Breast epithelium (tissue), 4 donors: ENCODE results near the gene UNKL. TPM values are rescaled to one million over a fixed set of nuclear protein-coding genes. Genes with fewer than 3 reads are reported as not detected.
A peak's percentile ranks its signal among the peaks of the same experiment; 100 is the strongest.

ENCODE experiments used
- DNase-seq, 2 donors: peaks; one replicate each; pipeline ENCODE4 v3.0.0-alpha.2; 2019; ENCODE audit warnings: low spot score in 2 of 2
- H3K27ac ChIP-seq, 2 donors: fragments of 200-600 bp; sonication (generic) in 1 of 2; one replicate each; pipeline ENCODE4 v1.5.1; 2016 to 2019; ENCODE audit warnings: mild to moderate bottlenecking in 1 of 2
- H3K27me3 ChIP-seq, 2 donors: fragments of 200-600 bp; sonication (generic) in 1 of 2; one replicate each; pipeline versions ENCODE4 v1.5.1 to v1.6.0; 2017 to 2019; ENCODE audit warnings: control low read depth in 1 of 2, mild to moderate bottlenecking in 1 of 2
- H3K36me3 ChIP-seq: fragments of 200-600 bp; one replicate; pipeline ENCODE4 v1.5.1; 2019
- H3K4me1 ChIP-seq, 2 donors: fragments of 200-600 bp; sonication (generic); one replicate each; pipeline ENCODE4 v1.5.1; 2016 to 2019; ENCODE audit warnings: control low read depth in 1 of 2
- H3K4me3 ChIP-seq, 3 donors: fragments of 200-600 bp; sonication (generic); 1 replicate in 2 of 3; 2 replicates in 1 of 3; pipeline ENCODE4 v1.5.1; 2016 to 2019; ENCODE audit warnings: mild to moderate bottlenecking in 3 of 3, moderate library complexity in 2 of 3
- H3K9me3 ChIP-seq, 2 donors: fragments of 200-600 bp; sonication (generic) in 1 of 2; one replicate each; pipeline ENCODE4 v1.5.1; 2016 to 2019; ENCODE audit warnings: control low read depth in 1 of 2
- POLR2A ChIP-seq: fragments of 450-650 bp; IDR thresholded peaks from one replicate; pipeline ENCODE4 v1.6.1; 2016; ENCODE audit warnings: antibody characterized with exemption, mild to moderate bottlenecking, moderate library complexity
- POLR2AphosphoS5 ChIP-seq, 3 donors: sonication (generic); formaldehyde crosslinking; IDR thresholded peaks; one replicate each; pipeline ENCODE4 v1.6.1; 2017; ENCODE audit warnings: antibody characterized with exemption in 3 of 3
- intact Hi-C: fragments of 100-400 bp; cut with DNase I; formaldehyde crosslinking; loops from one replicate; pipeline ENCODE4 v1.15.1; 2023; ENCODE audit warnings: low total_unique reads
- total RNA-seq, 3 donors: library from RNA; depleted of rRNA; stranded (reverse); fragments of >200 nt; gene quantifications; one replicate each; pipeline ENCODE4 v1.1.0, GENCODE V29; 2016
- TF ChIP-seq, protein P1 (sequence below), 3 donors: fragments of 450-650 bp; IDR thresholded peaks; one replicate each; pipeline ENCODE4 v1.5.1; 2016 to 2017; ENCODE audit warnings: antibody characterized with exemption in 3 of 3, mild to moderate bottlenecking in 3 of 3, moderate library complexity in 3 of 3

The UNKL gene, protein sequence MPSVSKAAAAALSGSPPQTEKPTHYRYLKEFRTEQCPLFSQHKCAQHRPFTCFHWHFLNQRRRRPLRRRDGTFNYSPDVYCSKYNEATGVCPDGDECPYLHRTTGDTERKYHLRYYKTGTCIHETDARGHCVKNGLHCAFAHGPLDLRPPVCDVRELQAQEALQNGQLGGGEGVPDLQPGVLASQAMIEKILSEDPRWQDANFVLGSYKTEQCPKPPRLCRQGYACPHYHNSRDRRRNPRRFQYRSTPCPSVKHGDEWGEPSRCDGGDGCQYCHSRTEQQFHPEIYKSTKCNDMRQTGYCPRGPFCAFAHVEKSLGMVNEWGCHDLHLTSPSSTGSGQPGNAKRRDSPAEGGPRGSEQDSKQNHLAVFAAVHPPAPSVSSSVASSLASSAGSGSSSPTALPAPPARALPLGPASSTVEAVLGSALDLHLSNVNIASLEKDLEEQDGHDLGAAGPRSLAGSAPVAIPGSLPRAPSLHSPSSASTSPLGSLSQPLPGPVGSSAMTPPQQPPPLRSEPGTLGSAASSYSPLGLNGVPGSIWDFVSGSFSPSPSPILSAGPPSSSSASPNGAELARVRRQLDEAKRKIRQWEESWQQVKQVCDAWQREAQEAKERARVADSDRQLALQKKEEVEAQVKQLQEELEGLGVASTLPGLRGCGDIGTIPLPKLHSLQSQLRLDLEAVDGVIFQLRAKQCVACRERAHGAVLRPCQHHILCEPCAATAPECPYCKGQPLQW
- total RNA-seq = 10 to 100 TPM; 18.6 to 28.5 (median 27.5) TPM

DNA sequence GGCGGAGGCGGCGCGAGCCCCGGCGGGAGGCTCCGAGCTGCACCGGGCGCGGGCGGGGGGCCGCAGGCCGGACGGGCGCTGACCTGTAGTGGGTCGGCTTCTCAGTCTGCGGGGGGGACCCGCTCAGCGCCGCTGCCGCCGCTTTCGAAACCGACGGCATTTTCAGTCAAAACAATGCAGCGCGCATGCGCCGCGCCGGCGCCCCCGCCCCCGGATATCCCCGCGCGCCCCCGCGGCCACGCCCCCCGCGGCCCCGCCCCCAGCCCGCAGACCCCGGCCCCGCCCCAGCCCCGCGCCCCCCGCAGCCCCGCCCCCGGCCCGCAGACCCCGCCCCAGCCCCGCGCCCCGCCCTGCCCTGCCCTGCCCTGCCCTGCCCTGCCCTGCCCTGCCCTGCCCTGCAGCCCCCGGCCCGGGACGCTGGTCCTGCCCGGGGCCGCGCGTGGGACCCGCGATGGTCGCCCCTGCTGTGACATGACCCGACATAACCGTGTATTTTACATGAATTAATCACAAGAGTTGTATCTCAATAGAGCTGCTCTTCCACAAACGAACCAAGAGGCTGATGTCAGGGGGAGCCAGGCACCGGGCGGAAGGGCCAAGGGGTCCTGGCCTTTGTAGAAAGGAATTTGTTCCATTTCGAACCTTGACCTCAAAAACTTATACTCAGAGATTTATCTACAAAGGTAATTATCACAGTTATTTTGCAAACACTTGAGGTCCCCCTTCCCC lies at the start of gene UNKL:
Gene UNKL (minus strand): TSS at position 173 of the 729 bp plus-strand sequence. CDS start 13 bp downstream, at position 160.
- DNase-seq = no peak
- Histone ChIP-seq H3K27ac (peak within 1 kb of the TSS; percentile 88 to 96), H3K4me1 (peaks cover 2 to 5% of the 10 kb centered on the region in 2 donors), H3K9me3 (no peaks in the 10 kb centered on the region), H3K4me3 (peak within 1 kb of the TSS; percentile 81 to 99 (median 90)), H3K36me3 (no peaks in the 10 kb centered on the region), H3K27me3 (no peaks in the 10 kb centered on the region)
- TF ChIP-seq POLR2AphosphoS5 (IDR thresholded peaks at IDR 0.05) = no peak
- no peak for TF ChIP-seq POLR2A
- TF ChIP-seq, protein P1, sequence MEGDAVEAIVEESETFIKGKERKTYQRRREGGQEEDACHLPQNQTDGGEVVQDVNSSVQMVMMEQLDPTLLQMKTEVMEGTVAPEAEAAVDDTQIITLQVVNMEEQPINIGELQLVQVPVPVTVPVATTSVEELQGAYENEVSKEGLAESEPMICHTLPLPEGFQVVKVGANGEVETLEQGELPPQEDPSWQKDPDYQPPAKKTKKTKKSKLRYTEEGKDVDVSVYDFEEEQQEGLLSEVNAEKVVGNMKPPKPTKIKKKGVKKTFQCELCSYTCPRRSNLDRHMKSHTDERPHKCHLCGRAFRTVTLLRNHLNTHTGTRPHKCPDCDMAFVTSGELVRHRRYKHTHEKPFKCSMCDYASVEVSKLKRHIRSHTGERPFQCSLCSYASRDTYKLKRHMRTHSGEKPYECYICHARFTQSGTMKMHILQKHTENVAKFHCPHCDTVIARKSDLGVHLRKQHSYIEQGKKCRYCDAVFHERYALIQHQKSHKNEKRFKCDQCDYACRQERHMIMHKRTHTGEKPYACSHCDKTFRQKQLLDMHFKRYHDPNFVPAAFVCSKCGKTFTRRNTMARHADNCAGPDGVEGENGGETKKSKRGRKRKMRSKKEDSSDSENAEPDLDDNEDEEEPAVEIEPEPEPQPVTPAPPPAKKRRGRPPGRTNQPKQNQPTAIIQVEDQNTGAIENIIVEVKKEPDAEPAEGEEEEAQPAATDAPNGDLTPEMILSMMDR (IDR thresholded peaks at IDR 0.05) = no peak
- intact Hi-C loops = loop anchor here (10.0 kb wide), 2 partner anchors 100 to 120 kb away; partner anchors contain the start of gene TMEM204

DNA sequence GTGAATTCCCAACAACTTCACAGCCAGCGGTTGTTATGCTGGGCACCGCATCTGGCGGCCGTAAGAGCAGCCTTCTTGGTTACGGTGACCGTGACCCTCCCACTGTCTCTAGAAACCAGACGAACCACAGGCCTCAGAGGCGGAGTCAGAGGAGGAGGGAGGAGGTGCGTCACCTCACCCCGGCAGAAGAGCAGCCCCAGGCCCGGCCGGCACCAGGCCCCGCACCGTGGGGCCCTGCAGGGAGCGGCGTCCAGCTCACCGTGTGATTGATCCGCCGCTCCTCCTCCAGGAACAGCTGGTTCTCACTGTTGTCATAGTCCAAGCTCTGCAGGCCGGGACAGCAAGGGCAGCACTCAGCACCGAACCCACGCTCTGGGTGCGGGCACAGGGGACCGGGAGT lies 46.6 kb upstream of the UNKL start:
- Histone ChIP-seq H3K9me3 (no peaks in the 10 kb centered on the region), H3K4me3 (no peak overlapping the region), H3K4me1 (no peaks in the 10 kb centered on the region), H3K36me3 (no peaks in the 10 kb centered on the region), H3K27me3 (no peaks in the 10 kb centered on the region), H3K27ac (no peak overlapping the region)
- no peak for TF ChIP-seq POLR2A
- TF ChIP-seq, protein P1 (IDR thresholded peaks at IDR 0.05) = no peak
- no peak for TF ChIP-seq POLR2AphosphoS5 (IDR thresholded peaks at IDR 0.05)
- intact Hi-C loops = no loop called here
- no peak for DNase-seq

DNA sequence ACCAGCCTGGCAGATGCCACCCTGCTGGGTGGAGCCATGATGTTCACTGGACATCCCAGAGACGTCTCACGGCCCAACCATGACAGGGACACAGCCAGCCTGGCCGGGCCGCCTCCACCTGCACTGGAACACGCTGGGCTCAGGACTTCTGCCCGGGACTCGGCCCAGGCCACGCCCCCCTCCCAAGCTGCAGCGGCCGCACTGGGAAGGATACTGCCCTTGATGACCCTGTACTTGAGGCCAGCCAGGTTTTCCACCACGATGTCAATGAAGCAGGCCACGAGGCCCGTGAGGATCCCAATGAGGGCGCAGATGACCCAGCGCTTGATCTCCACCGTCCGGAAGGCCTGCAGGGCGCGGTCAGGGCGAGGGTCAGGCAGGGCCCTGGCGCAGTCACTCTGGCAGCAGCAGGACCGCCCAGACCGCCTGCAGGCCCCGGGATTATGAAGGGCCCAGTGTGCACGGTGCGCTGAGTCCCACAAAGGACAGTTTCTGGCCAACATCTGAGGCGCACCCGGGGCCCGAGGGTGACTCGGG lies 46.2 kb upstream of the UNKL start:
- H3K27me3 ChIP-seq = no peaks in the 10 kb centered on the region
- DNase-seq = no peak
- H3K9me3 ChIP-seq = no peaks in the 10 kb centered on the region
- H3K27ac ChIP-seq = no peak overlapping the region
- H3K4me1 ChIP-seq = no peaks in the 10 kb centered on the region
- H3K36me3 ChIP-seq = no peaks in the 10 kb centered on the region
- TF ChIP-seq, protein P1 (IDR thresholded peaks at IDR 0.05) = no peak
- no peak for TF ChIP-seq POLR2A
- no peak for TF ChIP-seq POLR2AphosphoS5 (IDR thresholded peaks at IDR 0.05)
- intact Hi-C loops = no loop called here
- H3K4me3 ChIP-seq = no peak overlapping the region

DNA sequence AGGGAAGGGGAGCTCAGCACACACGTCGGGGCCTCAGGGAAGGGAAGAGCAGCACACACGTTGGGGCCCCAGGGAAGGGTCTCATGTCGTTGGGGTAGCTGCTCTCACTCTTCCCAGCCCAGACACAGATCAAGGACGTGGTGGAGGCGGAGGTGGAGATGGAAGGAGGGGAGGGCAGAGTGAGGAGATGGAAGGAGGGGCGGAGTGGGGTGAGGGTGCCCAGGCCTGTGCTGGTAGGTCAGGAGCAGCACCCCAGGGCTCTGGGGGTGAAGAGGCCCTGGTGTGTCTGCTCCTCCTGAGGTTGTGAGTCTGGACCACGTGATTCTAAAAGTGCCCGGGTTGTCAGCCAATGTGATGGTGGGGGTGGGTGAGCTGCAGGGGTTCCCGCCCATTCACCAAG lies 45.5 kb upstream of the UNKL start:
- TF ChIP-seq POLR2A = no peak
- TF ChIP-seq, protein P1 (IDR thresholded peaks at IDR 0.05) = no peak
- TF ChIP-seq POLR2AphosphoS5 (IDR thresholded peaks at IDR 0.05) = no peak
- intact Hi-C loops = loop anchor here (10.0 kb wide), 1 partner anchor 395 kb away; no protein-coding TSS in a partner anchor

More for the DNA sequence above, 45.5 kb upstream of the UNKL start:
- no peaks in the 10 kb centered on the region for H3K9me3 ChIP-seq
- no peaks in the 10 kb centered on the region for H3K4me1 ChIP-seq
- H3K36me3 ChIP-seq = no peaks in the 10 kb centered on the region
- no peaks in the 10 kb centered on the region for H3K27me3 ChIP-seq
- no peak overlapping the region for H3K27ac ChIP-seq
- DNase-seq = no peak
- H3K4me3 ChIP-seq = no peak overlapping the region
